Measurements from ENCODE around the gene MMP15. TPM values are rescaled to one million over a fixed set of nuclear protein-coding genes. Genes with fewer than 3 reads are reported as not detected.
A peak's percentile ranks its signal among the peaks of the same experiment; 100 is the strongest.
"Not testable (repeated sequence)": the region's sequence is repeated elsewhere in the genome, so short reads cannot be mapped to it uniquely, and the experiment has no call there.

The MMP15 gene
- polyA plus RNA-seq, 3 donors = 14.7 to 20.3 (median 18.4) TPM

DNA sequence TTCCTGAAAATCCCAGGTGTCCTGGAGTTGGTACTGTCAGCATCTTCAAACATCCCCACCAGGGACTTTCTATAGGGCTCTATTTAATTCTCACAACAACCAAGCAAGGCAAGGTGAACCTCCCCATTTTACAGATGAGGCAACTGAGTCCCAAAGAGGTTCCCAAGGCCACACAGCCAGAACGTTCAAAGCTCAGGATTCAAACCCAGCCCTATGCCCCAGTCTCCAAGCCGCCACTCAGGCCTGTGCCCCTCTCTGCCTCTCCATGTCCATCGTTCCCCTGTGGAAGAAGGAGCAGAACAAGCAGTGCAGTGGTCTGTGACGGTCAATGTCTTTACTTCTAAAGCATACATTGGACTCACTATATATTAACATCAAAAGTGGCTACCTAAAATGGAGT lies 31.2 kb upstream of the MMP15 start:
- DNase-seq = no peak

DNA sequence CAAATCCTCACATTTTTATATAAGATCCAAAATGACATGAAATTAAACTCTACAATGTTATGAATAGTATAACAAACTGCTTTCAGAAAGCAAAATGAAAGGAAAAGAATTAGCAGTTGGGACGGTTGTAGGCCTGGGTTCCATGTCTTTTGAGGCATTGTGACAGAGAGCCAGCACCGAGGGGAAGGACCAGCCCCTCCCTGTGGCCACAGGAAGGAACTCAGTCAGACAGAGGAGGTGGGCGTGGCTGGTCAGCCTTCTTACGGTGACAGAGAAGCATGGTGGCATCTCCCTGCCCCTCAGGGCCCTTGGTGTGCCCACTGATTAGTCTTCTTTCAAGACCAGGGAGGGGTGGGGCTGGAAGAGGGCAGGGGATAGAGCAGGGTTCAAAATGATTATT lies 30.8 kb upstream of the MMP15 start:
- no peak for DNase-seq

DNA sequence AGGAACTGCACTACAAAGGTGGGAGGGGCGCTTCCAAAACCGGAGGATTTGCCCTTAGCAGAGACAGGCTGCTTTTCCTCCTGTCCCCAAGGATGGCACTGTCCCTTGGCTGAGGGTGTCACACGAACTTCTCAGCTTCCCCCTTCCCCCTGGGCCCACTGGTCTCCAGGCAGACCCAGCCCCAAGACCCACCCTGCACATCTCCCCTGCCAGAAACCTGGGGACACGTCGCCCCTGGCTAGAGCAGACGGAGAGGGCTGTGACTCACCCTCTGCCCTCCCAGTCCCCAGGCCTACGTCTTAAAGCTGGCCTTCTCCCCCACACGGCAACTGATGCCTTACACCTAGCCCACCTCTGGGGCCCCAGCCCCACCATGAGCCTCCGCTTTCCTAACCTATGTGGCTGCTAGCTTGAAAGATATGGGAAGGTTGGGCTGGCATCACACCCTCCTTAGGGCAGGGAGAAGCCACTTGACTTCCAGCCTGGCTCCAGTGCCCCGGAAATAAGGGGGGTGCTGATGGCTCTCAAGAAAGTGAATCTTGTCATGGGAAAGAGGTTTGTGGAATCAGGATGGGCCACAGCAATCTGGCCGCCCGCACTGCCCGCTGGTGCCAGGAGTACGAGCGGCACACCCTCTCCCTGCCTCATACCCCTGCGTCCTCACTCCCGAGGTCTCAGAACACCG lies 29.7 kb upstream of the MMP15 start:
- DNase-seq = no peak

DNA sequence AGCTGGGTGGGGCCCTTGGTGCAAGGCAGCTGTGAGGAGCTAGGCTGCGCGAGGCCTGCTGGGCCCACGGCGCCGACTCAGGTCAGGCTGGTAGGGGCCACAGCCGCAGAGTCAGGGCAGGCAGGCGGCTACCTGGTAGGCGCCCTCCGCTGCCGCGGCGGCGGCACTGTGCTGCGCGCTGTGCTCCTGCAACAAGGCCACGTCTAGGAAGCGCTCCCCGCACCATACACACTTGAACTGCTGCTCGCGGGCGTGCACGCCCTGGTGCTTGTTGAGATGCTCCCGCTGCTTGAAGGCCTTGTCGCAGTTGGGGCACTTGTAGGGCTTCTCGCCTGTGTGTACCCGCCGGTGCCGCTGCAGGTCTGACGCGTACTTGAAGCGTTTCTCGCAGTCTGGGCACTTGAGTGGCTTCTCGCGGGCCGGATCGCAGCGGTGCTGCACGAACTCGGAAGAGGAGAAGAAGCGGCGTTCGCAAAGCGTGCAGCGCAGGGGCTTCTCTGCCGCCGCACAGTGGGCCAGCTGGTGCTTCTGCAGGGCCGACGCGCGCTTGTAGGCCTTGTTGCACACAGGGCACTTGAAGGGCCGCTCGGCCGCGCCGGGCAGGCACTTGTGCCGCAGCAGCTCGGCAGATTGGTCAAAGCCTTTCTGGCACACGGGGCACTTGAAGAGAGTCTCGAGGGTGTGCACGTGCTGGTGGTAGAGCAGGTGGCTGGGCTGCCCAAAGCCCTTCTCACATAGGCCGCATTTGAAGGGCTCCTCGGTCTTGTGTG lies 29.0 kb upstream of the MMP15 start:
- no peak for DNase-seq

DNA sequence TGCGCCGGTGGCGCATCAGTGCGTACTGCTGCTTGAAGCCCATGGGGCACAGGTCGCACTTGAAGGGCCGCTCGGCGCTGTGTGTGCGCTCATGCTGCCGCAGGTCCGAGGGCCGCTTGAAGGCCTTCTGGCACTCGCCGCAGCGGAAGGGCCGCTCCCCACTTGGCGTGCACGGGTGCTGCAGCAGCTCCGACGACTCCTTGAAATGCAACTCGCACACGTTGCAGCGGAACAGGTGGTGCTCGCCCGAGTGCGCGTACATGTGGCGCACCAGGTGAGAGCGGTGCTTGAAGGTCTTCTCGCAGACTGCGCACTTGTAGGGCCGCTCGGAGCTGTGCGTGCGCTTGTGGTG lies 28.4 kb upstream of the MMP15 start:
- no peak for DNase-seq

DNA sequence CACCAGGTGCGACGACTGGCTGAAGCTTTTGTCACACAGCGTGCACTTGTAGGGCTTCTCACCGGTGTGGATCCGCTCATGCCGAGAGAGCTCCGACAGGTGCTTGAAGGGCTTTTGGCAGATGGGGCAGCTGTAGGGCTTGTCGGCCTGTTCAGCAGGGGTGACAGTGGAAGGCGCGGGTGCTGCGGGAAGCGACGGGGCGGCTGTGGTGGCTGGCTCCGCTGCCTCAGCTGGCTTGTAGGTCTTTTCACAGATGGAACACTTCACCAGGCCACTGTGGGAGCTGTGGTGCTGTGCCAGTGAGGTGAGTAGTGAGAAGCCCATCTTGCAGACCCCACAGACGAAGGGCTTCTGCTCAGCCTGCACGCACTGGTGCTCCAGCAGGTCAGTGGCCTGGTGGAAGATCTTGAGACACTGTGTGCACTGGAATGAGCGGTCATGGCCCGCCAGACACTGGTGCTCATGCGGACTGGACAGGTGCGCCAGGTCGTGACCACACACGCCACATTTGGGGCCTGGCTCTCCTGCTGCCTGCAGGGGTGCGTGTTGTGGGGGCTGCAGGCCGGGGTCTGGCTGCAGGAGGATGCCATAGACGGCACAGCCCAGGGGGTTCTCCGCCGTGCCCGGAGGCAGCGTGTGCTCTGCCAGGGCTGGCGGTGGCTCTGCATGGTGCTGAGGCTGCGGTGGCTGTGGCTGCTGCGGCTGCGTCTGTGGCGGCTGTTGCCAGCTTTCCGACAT lies 27.9 kb upstream of the MMP15 start:
- no peak for DNase-seq

DNA sequence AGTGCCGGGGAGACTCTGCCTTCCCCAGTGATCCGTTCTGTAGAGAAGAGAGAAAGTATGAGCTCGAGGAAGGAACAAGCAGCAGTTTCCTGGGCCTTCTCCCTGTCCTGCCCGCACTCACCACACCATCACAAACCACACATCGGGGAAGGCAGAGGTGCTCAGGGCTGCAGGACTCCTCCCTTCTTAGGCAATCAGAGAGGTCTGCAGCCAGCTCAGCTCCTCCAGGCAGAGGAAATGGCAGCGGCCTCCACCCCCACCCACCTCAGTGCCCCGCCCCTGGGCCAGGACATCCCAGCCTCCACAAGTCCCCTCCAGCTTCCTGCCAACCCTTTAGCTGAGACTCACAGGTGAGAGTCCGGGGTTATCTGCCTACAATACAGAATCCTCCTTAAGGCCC lies 27.1 kb upstream of the MMP15 start:
- no peak for DNase-seq

DNA sequence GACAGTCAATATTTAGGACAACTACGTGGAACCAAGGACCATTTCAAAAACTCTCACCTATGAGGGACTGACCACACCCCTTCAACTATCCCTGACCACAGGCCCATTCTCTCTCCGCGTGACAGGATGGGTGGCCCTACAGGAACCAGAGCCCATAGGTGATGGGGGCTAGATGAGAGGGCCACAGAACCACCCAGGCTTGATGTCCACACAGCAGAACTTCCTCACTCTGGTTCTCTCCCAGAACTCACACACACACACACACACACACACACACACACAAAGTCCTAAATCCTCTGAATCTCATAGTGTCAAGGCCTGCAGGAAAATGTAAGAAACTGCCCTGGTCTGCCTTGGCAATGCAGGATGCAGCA lies 26.6 kb upstream of the MMP15 start:
- no peak for DNase-seq

DNA sequence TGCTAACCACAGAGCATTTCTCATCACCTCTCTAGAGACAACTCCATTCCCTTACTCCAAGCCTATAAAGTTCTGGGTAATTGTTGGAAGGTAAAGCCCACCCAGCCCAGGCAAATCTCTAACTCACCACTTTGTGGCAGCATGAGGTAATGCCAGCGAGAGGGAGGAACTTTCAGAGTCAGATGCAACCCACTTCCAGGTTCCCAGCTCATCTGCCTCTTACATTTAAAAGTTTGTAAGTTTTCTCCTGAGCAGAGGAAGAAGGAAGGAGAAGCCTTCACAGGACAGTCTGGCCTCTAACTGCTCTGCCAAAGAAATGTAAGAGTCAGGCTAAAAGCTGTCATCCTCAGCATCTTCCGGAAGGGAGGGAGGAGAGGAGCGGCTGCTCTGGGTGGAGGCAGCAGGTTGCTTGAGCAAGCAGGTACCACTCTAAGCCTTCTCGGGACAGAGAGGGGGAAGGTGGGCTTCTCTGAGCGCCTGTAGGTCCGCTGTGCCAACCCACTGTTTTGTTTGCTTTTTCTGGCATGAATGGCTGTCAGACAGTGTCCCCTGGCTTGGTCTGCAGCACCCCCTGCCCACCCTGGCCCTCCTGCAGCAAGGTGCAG lies 26.1 kb upstream of the MMP15 start:
- no peak for DNase-seq

DNA sequence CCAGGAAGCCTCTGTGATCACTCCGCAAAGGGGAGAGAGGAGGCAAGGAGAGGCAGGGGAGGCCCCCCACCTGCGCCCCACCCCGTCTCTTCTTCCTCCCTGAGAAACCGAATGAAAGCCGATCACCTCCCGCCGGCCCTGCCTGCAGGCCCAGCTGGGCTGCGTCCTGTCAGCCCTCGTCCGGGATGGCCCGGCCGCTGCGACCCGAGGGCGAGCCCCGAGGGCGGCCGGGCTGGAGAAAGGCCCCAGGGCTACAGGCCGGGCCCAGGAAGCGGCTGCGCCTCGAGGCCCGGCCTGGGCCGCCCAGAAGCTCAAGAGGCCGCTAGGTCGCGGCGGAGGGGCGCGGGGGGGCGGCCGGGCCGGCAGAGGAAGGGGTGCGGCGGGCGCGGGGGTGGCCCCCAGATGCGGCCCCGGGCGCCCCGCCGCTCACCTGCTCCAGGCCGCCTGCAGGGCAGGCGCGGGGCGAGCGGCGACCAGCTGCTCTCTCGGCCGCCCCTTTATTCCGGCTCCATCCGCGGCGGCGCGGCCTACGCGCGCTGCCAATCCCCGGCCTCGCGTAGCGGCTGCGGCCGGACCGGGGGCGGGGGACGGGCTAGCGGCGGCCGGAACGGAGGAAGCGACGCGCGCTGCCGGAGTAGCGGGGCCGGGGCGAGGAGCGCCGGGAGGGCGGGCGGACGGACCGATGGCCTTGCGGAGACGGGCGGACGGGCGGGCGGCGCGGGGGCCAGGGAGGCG lies 25.4 kb upstream of the MMP15 start, which contains the start of gene ZNF319:
TSS of gene ZNF319 (minus strand) at position 702 of the 735 bp plus-strand sequence. CDS start 2,407 bp downstream, outside the sequence.
- DNase-seq = no peak

DNA sequence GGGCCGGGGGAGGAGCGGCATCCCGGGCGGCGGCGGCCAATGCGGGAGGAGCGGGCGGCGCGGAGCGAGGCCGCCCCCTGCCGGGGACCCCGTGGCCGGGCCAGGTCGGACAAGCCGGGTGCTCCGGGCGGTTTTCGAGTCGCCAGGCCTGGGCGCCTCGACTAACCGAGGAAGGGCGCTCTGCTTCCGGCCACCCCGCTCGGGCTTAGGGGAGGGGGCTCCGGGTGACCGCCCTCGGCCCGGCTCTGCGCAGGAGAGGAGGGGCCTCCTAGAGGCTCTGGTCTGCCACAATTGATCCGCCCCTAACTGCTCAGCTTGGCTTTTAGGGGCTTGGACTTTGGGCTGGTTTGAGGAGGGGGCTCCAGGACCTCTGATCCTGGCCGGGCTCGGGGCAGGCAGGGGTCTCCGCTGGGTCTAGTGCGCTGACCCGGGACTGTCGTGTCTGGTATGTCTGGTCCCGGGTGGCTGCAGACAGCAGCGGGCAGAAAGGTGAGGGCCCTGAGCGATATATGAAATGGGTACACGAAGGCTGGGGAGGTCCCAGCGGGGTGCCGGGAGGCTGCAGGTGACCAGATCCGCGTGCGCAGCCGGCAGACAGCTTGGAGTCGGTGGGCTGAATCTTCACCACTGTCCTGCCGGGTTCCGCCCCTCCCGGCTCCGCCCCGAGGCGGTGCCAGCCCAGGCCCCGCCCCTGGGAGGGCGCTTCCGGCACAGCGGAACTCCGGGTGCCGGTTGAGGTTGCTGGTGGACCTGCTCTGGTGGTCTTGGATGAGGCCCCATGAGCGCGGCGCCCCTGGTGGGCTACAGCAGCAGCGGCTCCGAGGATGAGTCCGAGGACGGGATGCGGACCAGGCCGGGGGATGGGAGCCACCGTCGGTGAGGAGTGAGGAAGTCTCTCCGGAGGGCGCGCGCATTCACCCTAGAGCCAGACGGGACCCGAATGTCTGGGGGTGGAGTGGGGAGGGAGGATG lies 24.6 kb upstream of the MMP15 start, which contains the start of gene USB1:
TSS of gene USB1 (plus strand) at position 702 of the 971 bp plus-strand sequence. CDS start at position 779, 77 bp downstream.
- DNase-seq = peak; percentile 88

DNA sequence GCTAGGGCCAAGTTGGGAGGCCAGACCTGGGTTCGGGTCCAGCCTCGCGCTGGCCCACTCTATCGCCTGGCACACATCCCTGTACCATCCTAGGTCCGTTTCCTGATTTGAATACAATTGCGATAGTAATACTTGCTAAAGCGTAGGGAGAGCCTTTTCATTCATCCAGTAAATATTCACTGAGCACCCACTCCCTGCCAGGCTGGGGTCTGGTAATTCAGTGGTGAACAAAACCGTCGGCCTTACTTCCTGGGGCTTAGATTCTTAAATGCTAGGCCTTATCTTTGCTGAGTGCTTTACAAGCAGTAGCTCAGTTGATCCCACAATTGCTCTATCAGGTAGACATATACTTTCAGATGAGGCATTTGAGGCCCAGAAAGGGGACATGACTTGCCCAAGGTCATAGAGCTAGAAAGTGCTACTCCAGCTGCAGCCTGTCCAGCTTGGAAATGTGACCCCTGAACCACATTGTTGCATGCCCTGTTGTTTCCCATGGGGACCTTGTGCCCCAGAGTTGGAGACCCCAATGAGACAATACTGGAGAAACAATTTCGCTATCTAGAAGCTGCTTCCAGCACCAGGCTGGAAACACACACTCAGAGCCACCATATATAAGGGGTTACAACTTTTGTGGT lies 23.7 kb upstream of the MMP15 start:
- DNase-seq = no peak

DNA sequence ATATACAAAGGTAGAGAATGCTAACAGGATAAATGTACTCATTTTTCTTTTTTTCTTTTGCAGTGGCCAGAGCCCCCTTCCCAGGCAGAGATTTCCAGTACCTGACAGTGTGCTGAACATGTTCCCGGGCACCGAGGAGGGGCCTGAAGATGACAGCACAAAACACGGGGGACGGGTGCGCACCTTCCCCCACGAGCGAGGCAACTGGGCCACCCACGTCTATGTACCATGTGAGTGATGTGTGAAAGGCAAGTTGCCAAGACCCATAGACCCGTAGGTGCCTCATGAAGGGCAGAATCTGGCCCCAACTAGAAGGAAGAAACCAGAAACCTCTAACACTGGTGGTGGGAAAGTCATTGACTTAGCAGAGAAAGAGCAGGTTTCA lies 23.1 kb upstream of the MMP15 start:
- no peak for DNase-seq

DNA sequence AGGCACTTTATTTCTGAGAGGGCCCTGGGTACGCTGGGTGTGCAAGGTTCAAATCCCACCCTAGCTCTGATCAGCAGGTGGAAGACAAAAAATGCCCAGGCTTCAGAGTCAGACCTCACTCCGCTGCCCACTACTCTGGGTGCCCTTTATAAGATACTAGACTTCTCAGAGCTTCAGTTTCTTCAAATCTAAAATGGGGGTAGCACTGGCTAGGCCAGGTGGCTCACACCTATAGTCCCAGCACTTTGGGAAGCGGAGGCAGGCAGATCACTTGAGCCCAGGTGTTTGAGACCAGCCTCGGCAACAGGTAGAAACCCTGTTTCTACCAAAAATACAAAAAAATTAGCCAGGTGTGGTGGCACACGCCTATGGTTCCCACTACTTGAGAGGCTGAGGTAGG lies 22.6 kb upstream of the MMP15 start:
- DNase-seq = no peak

DNA sequence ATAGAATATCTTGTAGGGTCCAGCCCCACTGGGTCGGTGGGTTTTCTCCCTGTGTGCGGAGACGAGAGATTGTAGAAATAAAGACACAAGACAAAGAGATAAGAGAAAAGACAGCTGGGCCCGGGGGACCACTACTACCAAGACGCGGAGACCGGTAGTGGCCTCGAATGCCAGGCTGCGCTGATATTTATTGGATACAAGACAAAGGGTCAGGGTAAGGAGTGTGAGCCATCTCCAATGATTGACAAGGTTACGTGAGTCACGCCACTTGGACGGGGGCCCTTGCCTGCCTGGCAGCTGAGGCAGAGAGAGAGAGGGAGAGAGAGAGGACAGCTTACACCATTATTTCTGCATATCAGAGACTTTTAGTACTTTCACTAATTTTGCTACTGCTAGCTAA lies 20.8 kb upstream of the MMP15 start:
- DNase-seq = not testable (repeated sequence)

DNA sequence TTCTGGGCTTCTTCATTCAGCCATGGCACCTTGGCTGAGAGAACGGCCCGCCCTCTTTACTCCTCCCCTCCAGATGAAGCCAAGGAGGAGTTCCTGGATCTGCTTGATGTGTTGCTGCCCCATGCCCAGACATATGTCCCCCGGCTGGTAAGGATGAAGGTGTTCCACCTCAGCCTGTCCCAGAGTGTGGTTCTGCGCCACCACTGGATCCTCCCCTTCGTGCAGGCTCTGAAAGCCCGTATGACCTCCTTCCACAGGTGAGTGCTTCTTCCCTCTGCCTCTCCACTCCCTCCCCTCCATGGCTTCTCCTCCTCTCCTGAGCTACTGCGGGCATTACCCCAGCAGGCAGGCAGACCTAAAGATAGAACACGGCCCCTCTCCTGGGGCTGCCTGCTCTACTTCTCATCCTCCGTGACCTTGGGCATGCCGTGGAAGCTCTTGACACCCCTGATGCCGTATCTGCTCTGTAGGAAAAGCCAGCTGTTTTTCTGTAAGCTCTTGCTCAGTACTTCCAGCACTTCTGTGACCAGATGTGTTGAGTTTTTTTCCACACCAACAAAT lies 15.6 kb upstream of the MMP15 start:
- no peak for DNase-seq

DNA sequence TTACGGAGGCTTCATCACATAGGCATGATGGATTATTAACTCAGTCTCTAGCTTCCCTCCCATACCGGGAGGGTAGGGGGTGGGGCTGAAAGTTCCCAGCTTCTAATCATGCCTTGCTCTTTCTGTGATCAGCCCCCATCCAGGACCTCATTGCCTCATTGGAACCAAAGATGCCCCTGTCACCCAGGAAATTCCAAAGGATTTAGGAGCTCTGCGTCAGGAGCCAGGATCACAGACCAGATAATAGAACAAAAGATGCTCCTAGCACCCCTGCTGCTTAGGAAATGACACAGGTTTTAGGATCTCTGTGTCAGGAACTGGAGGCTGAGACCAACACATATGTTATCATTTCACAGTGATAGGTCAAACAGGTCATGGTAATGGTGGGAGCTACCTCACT lies 14.7 kb upstream of the MMP15 start:
- no peak for DNase-seq

DNA sequence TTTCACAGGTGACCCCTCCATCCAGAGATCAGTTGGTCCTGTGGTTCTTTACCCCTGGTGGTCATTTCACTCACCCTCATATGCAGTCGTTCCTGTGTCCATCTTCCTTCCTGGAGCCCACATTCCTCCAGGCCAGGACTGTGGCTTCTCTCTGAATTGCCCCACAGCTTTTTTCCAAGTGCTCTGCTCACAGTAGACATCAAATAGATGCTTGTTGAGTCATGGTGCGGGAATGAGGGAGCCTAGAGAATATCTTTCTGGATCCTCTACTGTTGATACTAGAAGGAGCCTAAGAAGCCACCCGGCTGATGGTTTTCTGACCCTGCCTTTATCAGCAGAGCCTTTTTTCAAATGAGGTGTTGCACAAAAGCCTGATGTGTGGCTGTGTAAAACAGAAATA lies 13.9 kb upstream of the MMP15 start:
- DNase-seq = no peak

DNA sequence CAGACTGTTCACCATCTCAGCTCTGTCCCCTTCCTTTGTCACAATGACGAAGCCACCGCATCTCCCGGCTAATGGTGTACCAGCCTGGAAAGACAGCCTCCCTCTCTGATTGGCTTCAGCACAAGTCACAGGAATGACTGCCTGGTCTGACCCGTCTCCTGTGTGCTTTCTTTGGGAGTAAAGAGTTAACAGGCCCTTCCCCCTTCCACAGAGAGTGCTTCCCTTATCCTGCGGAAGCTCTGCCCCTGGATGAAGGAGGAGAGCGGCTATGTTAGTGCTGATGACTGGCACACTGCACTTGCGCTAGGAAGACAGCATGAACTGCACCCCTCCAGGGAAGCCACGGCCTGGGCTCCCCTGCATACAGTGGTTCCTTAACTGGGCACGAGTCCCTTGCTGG lies 13.1 kb upstream of the MMP15 start:
- no peak for DNase-seq
